Tibial nerve (tissue), 3 donors: Measurements from ENCODE around the gene ARMH3.

Source experiments
- CTCF ChIP-seq, 5 experiments: fragments of 200-600 bp in 3 of 5; fragments of 450-650 bp in 2 of 5; sonication (generic) in 3 of 5; IDR thresholded peaks; one replicate each; pipeline ENCODE4 v1.5.1; 2016 to 2019; ENCODE audit warnings: antibody characterized with exemption in 5 of 5, mild to moderate bottlenecking in 3 of 5, moderate library complexity in 2 of 5
- POLR2A ChIP-seq, 2 donors: fragments of 450-650 bp; IDR thresholded peaks; one replicate each; pipeline ENCODE4 v1.6.1; 2017; ENCODE audit warnings: antibody characterized with exemption in 2 of 2, mild to moderate bottlenecking in 2 of 2, moderate library complexity in 2 of 2

GRCh38 chr10:102004376-102004775 lies 51.6 kb downstream of the ARMH3 start:
- TF ChIP-seq CTCF (IDR thresholded peaks at IDR 0.05) (no peak), POLR2A (IDR thresholded peaks at IDR 0.05) (no peak)
